HCT116 (cell line): ENCODE measurements around the gene OR52E4. TPM values are rescaled to one million over a fixed set of nuclear protein-coding genes. Genes with fewer than 3 reads are reported as not detected.

Experiments used
- ATAC-seq: fragments of 200-7000 bp; cut with Tn5 transposase; 2 replicates; pipeline ENCODE4 v1.9.1; 2020; ENCODE audit warnings: mild to moderate bottlenecking, moderate library complexity
- BruUV-seq: library from RNA; stranded (reverse); fragments of 400-500 nt; replicated peaks from 2 replicates; lab custom pipeline; 2021; lab: Mats Ljungman, UMichigan
- CTCF ChIA-PET: fragments of 300-600 bp; sonication (Branson Sonifier 250); formaldehyde crosslinking; loops from one replicate; lab custom pipeline; 2021; ENCODE audit warnings: antibody characterized with exemption; lab: Charles Lee
- POLR2A ChIA-PET: fragments of 300-600, 350-600 bp; sonication (Branson Sonifier 250); formaldehyde crosslinking; loops from one replicate; lab custom pipeline; 2021; ENCODE audit warnings: antibody characterized with exemption; lab: Charles Lee
- RAD21 ChIA-PET, 2 experiments: fragments of 300-600 bp; sonication (Branson Sonifier 250); formaldehyde crosslinking; loops; one replicate each; lab custom pipeline; 2023; ENCODE audit warnings: low total read pairs in 2 of 2; ENCODE audit not compliant: uncharacterized antibody in 2 of 2, unreplicated experiment in 2 of 2, low non-redundant PET in 1 of 2; lab: Charles Lee
- DNase-seq: peaks from one replicate; pipeline ENCODE4 v3.0.0-alpha.2; 2010; ENCODE audit warnings: low read depth, low spot score
- H2AFZ ChIP-seq: fragments of 200-600 bp; shearing (Covaris generic), sonication (generic); 2 replicates; pipeline ENCODE4 v1.6.1; 2017; ENCODE audit warnings: low read depth, mixed run types, mixed read lengths, antibody characterized with exemption, low read length; ENCODE audit not compliant: poor library complexity, severe bottlenecking
- H3K27ac ChIP-seq: 2 replicates; pipeline ENCODE4 v1.5.1; 2012; ENCODE audit warnings: low read depth, low read length
- H3K27me3 ChIP-seq: fragments of 200-600 bp; sonication (generic); 2 replicates; pipeline ENCODE4 v1.6.1; 2016; ENCODE audit warnings: mixed run types, low read length, mixed read lengths; ENCODE audit not compliant: insufficient read depth
- H3K36me3 ChIP-seq, 2 experiments: fragments of 200-500 bp in 1 of 2; fragments of 200-600 bp in 1 of 2; sonication (Bioruptor generic) in 1 of 2; sonication (generic) in 1 of 2; 2 replicates each; pipeline versions ENCODE4 v1.5.1 to v1.6.1; 2014 to 2016; ENCODE audit warnings: low read length in 2 of 2, inconsistent platforms in 1 of 2, mixed read lengths in 1 of 2, mixed run types in 1 of 2; ENCODE audit not compliant: insufficient read depth in 2 of 2, control insufficient read depth in 1 of 2
- H3K4me1 ChIP-seq, 2 experiments: fragments of 200-600 bp in 1 of 2; sonication (generic) in 1 of 2; 2 replicates each; pipeline versions ENCODE4 v1.5.1 to v1.6.1; 2012 to 2017; ENCODE audit warnings: low read length in 2 of 2, inconsistent platforms in 1 of 2, mild to moderate bottlenecking in 1 of 2, mixed read lengths in 1 of 2, mixed run types in 1 of 2, moderate library complexity in 1 of 2; ENCODE audit not compliant: insufficient read depth in 2 of 2, control insufficient read depth in 1 of 2
- H3K4me2 ChIP-seq: fragments of 200-600 bp; sonication (generic); 2 replicates; pipeline ENCODE4 v1.6.1; 2017; ENCODE audit warnings: mixed run types, low read length, mixed read lengths
- H3K4me3 ChIP-seq, 2 experiments: fragments of 200-600 bp in 1 of 2; sonication (generic) in 1 of 2; replicated peaks in 1 of 2; 2 replicates each; pipeline ENCODE4 v1.5.1; 2011 to 2016; ENCODE audit warnings: low read length in 2 of 2, control low read depth in 1 of 2, low read depth in 1 of 2, mild to moderate bottlenecking in 1 of 2, mixed read lengths in 1 of 2, mixed run types in 1 of 2
- H3K79me2 ChIP-seq: fragments of 200-600 bp; sonication (generic); 2 replicates; pipeline ENCODE4 v1.6.1; 2017; ENCODE audit warnings: mild to moderate bottlenecking, mixed run types, low read length, moderate library complexity, mixed read lengths; ENCODE audit not compliant: insufficient read depth
- H3K9ac ChIP-seq: fragments of 200-600 bp; sonication (generic); 2 replicates; pipeline ENCODE4 v1.6.1; 2016; ENCODE audit warnings: low read length, mixed read lengths
- H3K9me2 ChIP-seq: fragments of 200-600 bp; sonication (generic), shearing (Covaris generic); 2 replicates; pipeline ENCODE4 v1.6.1; 2017; ENCODE audit warnings: mixed run types, mild to moderate bottlenecking, moderate library complexity; ENCODE audit not compliant: insufficient read depth
- H3K9me3 ChIP-seq, 2 experiments: fragments of 200-500 bp in 1 of 2; fragments of 200-600 bp in 1 of 2; sonication (Bioruptor generic) in 1 of 2; sonication (generic) in 1 of 2; 2 replicates each; pipeline ENCODE4 v1.6.1; 2014 to 2017; ENCODE audit warnings: low read length in 2 of 2, mixed read lengths in 2 of 2, inconsistent platforms in 1 of 2, low read depth in 1 of 2, mild to moderate bottlenecking in 1 of 2, mixed run types in 1 of 2, moderate library complexity in 1 of 2; ENCODE audit not compliant: control insufficient read depth in 1 of 2, insufficient read depth in 1 of 2
- H4K20me1 ChIP-seq: fragments of 200-600 bp; sonication (generic), shearing (Covaris generic); 2 replicates; pipeline ENCODE4 v1.6.1; 2017; ENCODE audit warnings: mixed run types, mild to moderate bottlenecking, moderate library complexity; ENCODE audit not compliant: insufficient read depth
- ATF3 ChIP-seq: IDR thresholded peaks from 2 replicates; pipeline ENCODE4 v1.6.1; 2012
- CTCF ChIP-seq, 3 experiments: fragments of 200-600 bp in 1 of 3; sonication (generic) in 1 of 3; IDR thresholded peaks in 2 of 3; conservative IDR thresholded peaks in 1 of 3; 2 replicates each; pipeline ENCODE4 v1.5.1; 2012 to 2017; ENCODE audit warnings: low read depth in 2 of 3, low read length in 2 of 3, antibody characterized with exemption in 1 of 3, borderline replicate concordance in 1 of 3, control low read depth in 1 of 3, mild to moderate bottlenecking in 1 of 3, mixed read lengths in 1 of 3, mixed run types in 1 of 3, moderate library complexity in 1 of 3; ENCODE audit not compliant: insufficient read depth in 1 of 3
- EGR1 ChIP-seq: IDR thresholded peaks from 2 replicates; pipeline ENCODE4 v1.6.1; 2012; ENCODE audit warnings: low read depth
- EZH2 ChIP-seq: fragments of 200-600 bp; sonication (generic); IDR thresholded peaks from 2 replicates; pipeline ENCODE4 v1.6.1; 2017; ENCODE audit warnings: antibody characterized with exemption, mixed run types
- EZH2phosphoT487 ChIP-seq: fragments of 200-600 bp; IDR thresholded peaks from 2 replicates; pipeline ENCODE4 v1.6.1; 2018; ENCODE audit warnings: antibody characterized with exemption, borderline replicate concordance
- FOSL1 ChIP-seq: IDR thresholded peaks from 2 replicates; pipeline ENCODE4 v1.6.1; 2012; ENCODE audit warnings: low read depth
- JUND ChIP-seq: IDR thresholded peaks from 2 replicates; pipeline ENCODE4 v1.6.1; 2012
- MAX ChIP-seq: IDR thresholded peaks from 2 replicates; pipeline ENCODE4 v1.6.1; 2012
- POLR2AphosphoS5 ChIP-seq: IDR thresholded peaks from 2 replicates; pipeline ENCODE4 v1.6.1; 2011; ENCODE audit warnings: mild to moderate bottlenecking, low read depth, low read length, moderate library complexity
- RAD21 ChIP-seq: IDR thresholded peaks from 2 replicates; pipeline ENCODE4 v1.6.1; 2012; ENCODE audit warnings: low read depth, mild to moderate bottlenecking
- SIN3A ChIP-seq: IDR thresholded peaks from 2 replicates; pipeline ENCODE4 v1.6.1; 2012; ENCODE audit warnings: low read depth
- SP1 ChIP-seq: IDR thresholded peaks from 2 replicates; pipeline ENCODE4 v1.6.1; 2012; ENCODE audit warnings: low read depth
- SRF ChIP-seq: IDR thresholded peaks from 2 replicates; pipeline ENCODE4 v1.6.1; 2012; ENCODE audit warnings: low read depth
- TCF7L2 ChIP-seq: IDR thresholded peaks from 2 replicates; pipeline ENCODE4 v1.7.0; 2011; ENCODE audit warnings: borderline replicate concordance, inconsistent platforms; ENCODE audit not compliant: insufficient read depth, insufficient read length; ENCODE audit errors: extremely low read depth
- YY1 ChIP-seq: IDR thresholded peaks from 2 replicates; pipeline ENCODE4 v1.6.1; 2011; ENCODE audit warnings: low read length, low read depth, moderate library complexity, mild to moderate bottlenecking; ENCODE audit not compliant: insufficient replicate concordance; ENCODE audit errors: extremely low read depth
- ZBTB33 ChIP-seq: IDR thresholded peaks from 2 replicates; pipeline ENCODE4 v1.6.1; 2011; ENCODE audit warnings: mild to moderate bottlenecking, low read length, moderate library complexity; ENCODE audit not compliant: insufficient replicate concordance; ENCODE audit errors: extremely low read depth
- ZFX ChIP-seq: fragments of 450-650 bp; IDR thresholded peaks from 2 replicates; pipeline ENCODE4 v1.6.1; 2017
- ZNF274 ChIP-seq: fragments of 200-500 bp; sonication (Bioruptor generic); IDR thresholded peaks from 2 replicates; pipeline ENCODE4 v1.6.1; 2014; ENCODE audit warnings: mild to moderate bottlenecking, low read depth, low read length, inconsistent platforms
- intact Hi-C: fragments of 100-400 bp; cut with micrococcal nuclease; formaldehyde crosslinking; loops from 2 replicates; pipeline ENCODE4 v1.10.0; 2022
- total RNA-seq: library from RNA; stranded (reverse); gene quantifications from one replicate; pipeline ENCODE4 v1.2.1, GENCODE V29; 2021; ENCODE audit not compliant: unreplicated experiment
- TF ChIP-seq, protein P1 (sequence below): IDR thresholded peaks from 2 replicates; pipeline ENCODE4 v1.6.1; 2012; ENCODE audit warnings: low read depth

OR52E4 gene
- total RNA-seq, 1 experiment from 2014 or later: not detected

- ChIA-PET RAD21 (no interaction called here), POLR2A (no interaction called here), CTCF (no interaction called here)
- no peak for TF ChIP-seq RAD21
- TF ChIP-seq CTCF (IDR thresholded peaks at IDR 0.05 in 2 of 3, conservative IDR thresholded peaks at IDR 0.05 in 1 of 3; ENCODE audit: borderline replicate concordance in 1 of 3, insufficient read depth in 1 of 3, low read depth in 2 of 3, low read length in 2 of 3): no peak
- no peak for TF ChIP-seq ZBTB33
- no peak for TF ChIP-seq TCF7L2
- TF ChIP-seq SP1: no peak
- no peak for TF ChIP-seq MAX
- TF ChIP-seq FOSL1: no peak
- TF ChIP-seq EGR1: no peak
- TF ChIP-seq POLR2AphosphoS5: no peak
- TF ChIP-seq SIN3A: no peak
- no peak for TF ChIP-seq JUND
- TF ChIP-seq, protein P1, sequence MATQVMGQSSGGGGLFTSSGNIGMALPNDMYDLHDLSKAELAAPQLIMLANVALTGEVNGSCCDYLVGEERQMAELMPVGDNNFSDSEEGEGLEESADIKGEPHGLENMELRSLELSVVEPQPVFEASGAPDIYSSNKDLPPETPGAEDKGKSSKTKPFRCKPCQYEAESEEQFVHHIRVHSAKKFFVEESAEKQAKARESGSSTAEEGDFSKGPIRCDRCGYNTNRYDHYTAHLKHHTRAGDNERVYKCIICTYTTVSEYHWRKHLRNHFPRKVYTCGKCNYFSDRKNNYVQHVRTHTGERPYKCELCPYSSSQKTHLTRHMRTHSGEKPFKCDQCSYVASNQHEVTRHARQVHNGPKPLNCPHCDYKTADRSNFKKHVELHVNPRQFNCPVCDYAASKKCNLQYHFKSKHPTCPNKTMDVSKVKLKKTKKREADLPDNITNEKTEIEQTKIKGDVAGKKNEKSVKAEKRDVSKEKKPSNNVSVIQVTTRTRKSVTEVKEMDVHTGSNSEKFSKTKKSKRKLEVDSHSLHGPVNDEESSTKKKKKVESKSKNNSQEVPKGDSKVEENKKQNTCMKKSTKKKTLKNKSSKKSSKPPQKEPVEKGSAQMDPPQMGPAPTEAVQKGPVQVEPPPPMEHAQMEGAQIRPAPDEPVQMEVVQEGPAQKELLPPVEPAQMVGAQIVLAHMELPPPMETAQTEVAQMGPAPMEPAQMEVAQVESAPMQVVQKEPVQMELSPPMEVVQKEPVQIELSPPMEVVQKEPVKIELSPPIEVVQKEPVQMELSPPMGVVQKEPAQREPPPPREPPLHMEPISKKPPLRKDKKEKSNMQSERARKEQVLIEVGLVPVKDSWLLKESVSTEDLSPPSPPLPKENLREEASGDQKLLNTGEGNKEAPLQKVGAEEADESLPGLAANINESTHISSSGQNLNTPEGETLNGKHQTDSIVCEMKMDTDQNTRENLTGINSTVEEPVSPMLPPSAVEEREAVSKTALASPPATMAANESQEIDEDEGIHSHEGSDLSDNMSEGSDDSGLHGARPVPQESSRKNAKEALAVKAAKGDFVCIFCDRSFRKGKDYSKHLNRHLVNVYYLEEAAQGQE: no peak
- no peak for TF ChIP-seq ZFX
- no peak for TF ChIP-seq EZH2phosphoT487
- TF ChIP-seq SRF: no peak
- no peak for TF ChIP-seq ZNF274
- TF ChIP-seq ATF3: no peak
- TF ChIP-seq YY1: no peak
- no peak for TF ChIP-seq EZH2
- Histone ChIP-seq H3K27me3 (0 out of 2 replicates have a peak, but pooled peaks cover 4% of the 10 kb centered on the region), H3K9me3 (no peaks in the 10 kb centered on the region), H2AFZ (no peak overlapping the region), H3K9me2 (no peaks in the 10 kb centered on the region), H3K9ac (no peak overlapping the region), H3K27ac (no peak overlapping the region), H3K36me3 (no peaks in the 10 kb centered on the region), H3K79me2 (no peaks in the 10 kb centered on the region), H3K4me2 (no peak overlapping the region), H3K4me1 (no peaks in the 10 kb centered on the region), H4K20me1 (no peaks in the 10 kb centered on the region), H3K4me3 (no peak overlapping the region)
- BruUV-seq: no TSS peak
- ATAC-seq: no peak
- intact Hi-C loops: no loop called here
- no peak for DNase-seq
Observed at GRCh38 chr11:5933116-5933515, 52.7 kb downstream of the OR52E4 start.
